K562 (cell line): ENCODE results near the gene AIFM3. TPM values are rescaled to one million over a fixed set of nuclear protein-coding genes. Genes with fewer than 3 reads are reported as not detected.

ENCODE experiments used
- CBFA2T3 ChIP-seq: fragments of 450-650 bp; IDR thresholded peaks from 2 replicates; pipeline ENCODE4 v1.6.1; 2017
- CHD2 ChIP-seq: IDR thresholded peaks from 2 replicates; pipeline ENCODE4 v1.6.1; 2011; ENCODE audit warnings: low read depth, low read length
- DACH1 ChIP-seq: fragments of 450-650 bp; IDR thresholded peaks from 2 replicates; pipeline ENCODE4 v1.6.1; 2018; ENCODE audit not compliant: partially characterized antibody
- FOXP1 ChIP-seq: sonication (generic); formaldehyde crosslinking; IDR thresholded peaks from 2 replicates; pipeline ENCODE4 v1.8.0; 2022; ENCODE audit warnings: mild to moderate bottlenecking, missing genetic modification reagents
- FUS ChIP-seq: fragments of 200-400 bp; formaldehyde crosslinking; optimal IDR thresholded peaks from 2 replicates; pipeline ENCODE3; 2017; ENCODE audit warnings: low read depth, low read length
- GATAD2B ChIP-seq: fragments of 450-650 bp; IDR thresholded peaks from 2 replicates; pipeline ENCODE4 v1.6.1; 2017; ENCODE audit warnings: mild to moderate bottlenecking, borderline replicate concordance
- HCFC1 ChIP-seq: IDR thresholded peaks from 2 replicates; pipeline ENCODE4 v1.6.1; 2012; ENCODE audit warnings: low read depth, low read length, improper control_type of control experiment
- JUNB ChIP-seq: fragments of 450-650 bp; formaldehyde crosslinking; conservative IDR thresholded peaks from 2 replicates; pipeline ENCODE4 v1.4.0; 2020; ENCODE audit warnings: mild to moderate bottlenecking
- JUND ChIP-seq, 2 experiments: IDR thresholded peaks; 2 replicates in 1 of 2; 3 replicates in 1 of 2; pipeline ENCODE4 v1.6.1; 2011; ENCODE audit warnings: borderline replicate concordance in 2 of 2, low read depth in 2 of 2, low read length in 2 of 2, improper control_type of control experiment in 1 of 2, missing biosample characterization in 1 of 2, missing genetic modification characterization in 1 of 2, missing genetic modification reagents in 1 of 2
- KLF16 ChIP-seq: IDR thresholded peaks from 2 replicates; pipeline ENCODE4 v1.6.1; 2016; ENCODE audit warnings: antibody characterized with exemption
- NFIX ChIP-seq: fragments of 250-450 bp; sonication (Bioruptor Pico); IDR thresholded peaks from 2 replicates; pipeline ENCODE4 v1.4.0; 2020; ENCODE audit warnings: low read depth, mild to moderate bottlenecking, moderate library complexity
- NUFIP1 ChIP-seq: fragments of 450-650 bp; IDR thresholded peaks from 2 replicates; pipeline ENCODE4 v1.6.1; 2018; ENCODE audit not compliant: partially characterized antibody
- RFX1 ChIP-seq: fragments of 450-650 bp; IDR thresholded peaks from 2 replicates; pipeline ENCODE4 v1.6.1; 2016; ENCODE audit warnings: mild to moderate bottlenecking, moderate library complexity
- SAP30 ChIP-seq: fragments of 200-600 bp; sonication (generic); IDR thresholded peaks from 2 replicates; pipeline ENCODE4 v1.6.1; 2012; ENCODE audit warnings: borderline replicate concordance, low read depth, mild to moderate bottlenecking, moderate library complexity, low read length, control low read depth, inconsistent platforms; ENCODE audit not compliant: insufficient read depth, poor library complexity, severe bottlenecking
- SP2 ChIP-seq: IDR thresholded peaks from 2 replicates; pipeline ENCODE4 v1.6.1; 2011; ENCODE audit warnings: mild to moderate bottlenecking, low read depth, low read length, moderate library complexity; ENCODE audit not compliant: poor library complexity, severe bottlenecking; ENCODE audit errors: extremely low read depth
- SRSF1 ChIP-seq: fragments of 200-400 bp; formaldehyde crosslinking; IDR thresholded peaks from 2 replicates; pipeline ENCODE4 v1.6.1; 2017; ENCODE audit warnings: mild to moderate bottlenecking, low read depth, low read length, moderate library complexity
- TAL1 ChIP-seq: fragments of 450-650 bp; IDR thresholded peaks from 2 replicates; pipeline ENCODE4 v1.6.1; 2016; ENCODE audit warnings: mild to moderate bottlenecking
- TSHZ1 ChIP-seq: fragments of 250-450 bp; sonication (Bioruptor Pico); IDR thresholded peaks from 2 replicates; pipeline ENCODE4 v1.4.0; 2020; ENCODE audit warnings: mild to moderate bottlenecking, moderate library complexity
- ZBED1 ChIP-seq: IDR thresholded peaks from 2 replicates; pipeline ENCODE4 v1.6.1; 2014
- ZNF212 ChIP-seq: fragments of 450-650 bp; formaldehyde crosslinking; IDR thresholded peaks from 2 replicates; pipeline ENCODE4 v1.4.0; 2020; ENCODE audit warnings: mild to moderate bottlenecking
- ZNF512 ChIP-seq: IDR thresholded peaks from 2 replicates; pipeline ENCODE4 v1.6.1; 2016; ENCODE audit warnings: missing genetic modification characterization, missing compliant biosample characterization
- ZNF696 ChIP-seq: fragments of 250-450 bp; sonication (Bioruptor Pico); conservative IDR thresholded peaks from 2 replicates; pipeline ENCODE4 v1.4.0; 2020; ENCODE audit warnings: mild to moderate bottlenecking, moderate library complexity
- polyA plus RNA-seq, 8 experiments: library from polyadenylated mRNA; depleted of rRNA in 4 of 8; stranded (reverse) in 5 of 8; unstranded in 3 of 8; fragments of >200 nt; fragmentation: Nextera tagmentation in 2 of 8; fragmentation: Illumina TruSeq in 1 of 8; extraction: Ambion mirVana in 2 of 8; extraction: Trizol in 1 of 8; gene quantifications; 2 replicates each; pipeline versions ENCODE4 v1.2.1 to v1.2.3, GENCODE V29; 2011 to 2014; ENCODE audit warnings: inconsistent platforms in 1 of 8, missing spikeins in 1 of 8
- total RNA-seq, 7 experiments: library from RNA; depleted of rRNA in 6 of 7; stranded (reverse); fragments of >200 nt in 6 of 7; fragmentation: Illumina TruSeq in 2 of 7; extraction: Trizol in 2 of 7; gene quantifications; 2 replicates each; pipeline versions ENCODE4 v1.2.1 to v1.2.3, GENCODE V29; 2011 to 2021; ENCODE audit warnings: low replicate concordance in 1 of 7
- TF ChIP-seq, protein P1 (sequence below): IDR thresholded peaks from 2 replicates; pipeline ENCODE4 v1.6.1; 2014; ENCODE audit warnings: antibody characterized with exemption

The AIFM3 gene
- total and polyA plus RNA-seq, 9 of the 15 experiments (the other 6 are each of a cell fraction or from before 2014, with no cell fraction given) = 0.03 to 0.20 (median 0.07) TPM; not detected in 1

DNA sequence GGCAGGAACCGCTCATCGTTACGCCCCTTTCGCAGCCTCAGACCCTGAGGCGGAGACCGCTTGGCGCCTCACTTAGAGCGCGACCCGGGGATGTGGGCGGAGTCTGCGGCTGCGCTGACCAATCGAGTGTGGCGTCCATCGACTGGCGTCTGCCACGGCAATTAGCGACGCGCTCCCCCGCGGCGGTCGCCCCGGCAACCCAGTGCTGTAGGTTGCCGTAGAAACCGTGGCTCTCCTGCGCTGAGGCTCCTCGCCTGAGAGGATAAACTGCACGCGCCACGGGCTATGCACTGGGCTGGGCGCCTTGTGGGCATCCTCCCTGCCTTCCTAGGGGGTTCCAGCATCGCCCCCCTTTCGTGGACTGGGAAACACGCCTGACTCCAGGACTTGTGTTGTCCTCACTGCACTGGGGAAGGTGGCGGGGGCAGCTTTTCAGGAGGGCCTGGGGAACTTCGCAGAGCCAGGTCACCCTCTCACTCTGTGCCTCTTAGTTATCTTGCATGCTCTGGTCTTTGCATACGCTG lies 47.2 kb downstream of the AIFM3 start (continued):
- TF ChIP-seq ZNF512 (tag) (no peak), ZNF696 (CRISPR knock-in tag) (no peak; the same call in 1 of the 2 replicates), GATAD2B (no peak), KLF16 (no peak), ZNF212 (CRISPR knock-in tag) (no peak; the same call in 1 of the 2 replicates), JUNB (no peak; the same call in 1 of the 2 replicates), FOXP1 (CRISPR knock-in tag) (no peak), CBFA2T3 (no peak), NUFIP1 (no peak), JUND (IDR thresholded peaks at IDR 0.05; ENCODE audit: borderline replicate concordance, low read depth, low read length) (peak; percentile 74), JUND (tag; IDR thresholded peaks at IDR 0.05; ENCODE audit: borderline replicate concordance, low read depth, low read length) (no peak; the same call in 1 of the 3 replicates), TSHZ1 (CRISPR knock-in tag) (no peak; the same call in 1 of the 2 replicates), FUS (no peak), HCFC1 (peak; percentile 65), SP2 (peak; percentile 49), ZBED1 (no peak), NFIX (CRISPR knock-in tag) (no peak), SRSF1 (no peak), DACH1 (no peak), SAP30 (peak; percentile 84), RFX1 (no peak), TAL1 (no peak), CHD2 (peak; percentile 18; the same call in 1 of the 2 replicates)
- TF ChIP-seq, protein P1, sequence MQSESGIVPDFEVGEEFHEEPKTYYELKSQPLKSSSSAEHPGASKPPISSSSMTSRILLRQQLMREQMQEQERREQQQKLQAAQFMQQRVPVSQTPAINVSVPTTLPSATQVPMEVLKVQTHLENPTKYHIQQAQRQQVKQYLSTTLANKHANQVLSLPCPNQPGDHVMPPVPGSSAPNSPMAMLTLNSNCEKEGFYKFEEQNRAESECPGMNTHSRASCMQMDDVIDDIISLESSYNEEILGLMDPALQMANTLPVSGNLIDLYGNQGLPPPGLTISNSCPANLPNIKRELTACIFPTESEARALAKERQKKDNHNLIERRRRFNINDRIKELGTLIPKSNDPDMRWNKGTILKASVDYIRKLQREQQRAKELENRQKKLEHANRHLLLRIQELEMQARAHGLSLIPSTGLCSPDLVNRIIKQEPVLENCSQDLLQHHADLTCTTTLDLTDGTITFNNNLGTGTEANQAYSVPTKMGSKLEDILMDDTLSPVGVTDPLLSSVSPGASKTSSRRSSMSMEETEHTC = no peak
